GM18909 (cell line): ENCODE results near the gene PNMA8A.
"Not testable (repeated sequence)": the region's sequence is repeated elsewhere in the genome, so short reads cannot be mapped to it uniquely, and the experiment has no call there.

Source experiments
- ATAC-seq: cut with Tn5 transposase; IDR thresholded peaks from one replicate; pipeline ENCODE4 v1.9.1; 2021; ENCODE audit warnings: mild to moderate bottlenecking; ENCODE audit not compliant: unreplicated experiment, poor library complexity

Gene PNMA8A

GRCh38 chr19:46471116-46471733 lies at the start of gene PNMA8A:
PNMA8A (minus strand) TSS chr19:46471563; CDS start chr19:46471035, 528 bp downstream.
- ATAC-seq: no peak

- ATAC-seq: no peak
Measured at GRCh38 chr19:46520616-46521015, 49.3 kb upstream of the PNMA8A start.

GRCh38 chr19:46517471-46517870 lies 46.1 kb upstream of the PNMA8A start:
- no peak for ATAC-seq

- no peak for ATAC-seq
Measured at GRCh38 chr19:46515879-46516350, 44.6 kb upstream of the PNMA8A start.

GRCh38 chr19:46515290-46515609 lies 43.9 kb upstream of the PNMA8A start:
- no peak for ATAC-seq

- ATAC-seq: no peak
Measured at GRCh38 chr19:46514589-46515289, 43.4 kb upstream of the PNMA8A start.

GRCh38 chr19:46513461-46514236 lies 42.3 kb upstream of the PNMA8A start:
- ATAC-seq: no peak

- no peak for ATAC-seq
Measured at GRCh38 chr19:46511237-46511636, 39.9 kb upstream of the PNMA8A start.

- no peak for ATAC-seq
Measured at GRCh38 chr19:46508206-46508605, 36.8 kb upstream of the PNMA8A start.

GRCh38 chr19:46503848-46504453 lies 32.6 kb upstream of the PNMA8A start:
- no peak for ATAC-seq

- ATAC-seq: no peak
Measured at GRCh38 chr19:46502891-46503290, 31.5 kb upstream of the PNMA8A start.

- ATAC-seq: no peak
Measured at GRCh38 chr19:46499692-46500091, 28.3 kb upstream of the PNMA8A start.

- no peak for ATAC-seq
Measured at GRCh38 chr19:46497773-46498172, 26.4 kb upstream of the PNMA8A start.

- not testable (repeated sequence) for ATAC-seq
Measured at GRCh38 chr19:46496886-46497285, 25.5 kb upstream of the PNMA8A start.

- ATAC-seq: no peak
Measured at GRCh38 chr19:46496304-46496703, 24.9 kb upstream of the PNMA8A start.

- ATAC-seq: no peak
Measured at GRCh38 chr19:46495786-46496099, 24.4 kb upstream of the PNMA8A start, which contains the start of gene PNMA8B. PNMA8B (minus strand) TSS chr19:46495867; CDS start chr19:46495465, 402 bp downstream.

GRCh38 chr19:46494941-46495785 lies 23.8 kb upstream of the PNMA8A start:
- no peak for ATAC-seq

GRCh38 chr19:46494146-46494940 lies 23.0 kb upstream of the PNMA8A start:
- ATAC-seq: no peak
